MM.1S (cell line): Measurements from ENCODE around the gene CNTNAP2.

Experiments used
- DNase-seq: peaks from one replicate; pipeline ENCODE4 v3.0.0-alpha.2; 2015
- H2AFZ ChIP-seq: fragments of 300-600 bp; sonication (generic); 2 replicates; pipeline ENCODE4 v1.6.0; 2016; ENCODE audit warnings: antibody characterized with exemption, low read length
- H3F3A ChIP-seq: fragments of 300-600 bp; sonication (generic); 2 replicates; pipeline ENCODE4 v1.6.1; 2016; ENCODE audit warnings: mild to moderate bottlenecking, antibody characterized with exemption, low read length, moderate library complexity, mixed read lengths; ENCODE audit not compliant: insufficient read depth
- H3K27ac ChIP-seq: fragments of 300-600 bp; sonication (generic); 2 replicates; pipeline ENCODE4 v1.5.1; 2016; ENCODE audit warnings: mild to moderate bottlenecking, low read length
- H3K27me3 ChIP-seq: fragments of 300-600 bp; sonication (generic); replicated peaks from 2 replicates; pipeline ENCODE4 v1.6.0; 2016; ENCODE audit warnings: low read length; ENCODE audit not compliant: insufficient read depth
- H3K36me3 ChIP-seq: fragments of 300-600 bp; sonication (generic); replicated peaks from 2 replicates; pipeline ENCODE4 v1.6.1; 2016; ENCODE audit warnings: mild to moderate bottlenecking, low read length, mixed read lengths; ENCODE audit not compliant: insufficient read depth
- H3K4me1 ChIP-seq: fragments of 300-600 bp; sonication (generic); 2 replicates; pipeline ENCODE4 v1.6.1; 2016; ENCODE audit warnings: low read length, mixed read lengths
- H3K4me2 ChIP-seq: fragments of 300-600 bp; sonication (generic); 2 replicates; pipeline ENCODE4 v1.6.0; 2016; ENCODE audit warnings: low read depth, low read length
- H3K4me3 ChIP-seq: fragments of 300-600 bp; sonication (generic); 2 replicates; pipeline ENCODE4 v1.5.1; 2016; ENCODE audit warnings: low read length, mixed read lengths
- H3K79me2 ChIP-seq: fragments of 300-600 bp; sonication (generic); 2 replicates; pipeline ENCODE4 v1.6.1; 2016; ENCODE audit warnings: mixed run types, low read length, mixed read lengths
- H3K9ac ChIP-seq: fragments of 300-600 bp; sonication (generic); 2 replicates; pipeline ENCODE4 v1.6.1; 2016; ENCODE audit warnings: low read length, mixed read lengths
- H3K9me2 ChIP-seq: fragments of 300-600 bp; sonication (generic); replicated peaks from 2 replicates; pipeline ENCODE4 v1.6.1; 2016; ENCODE audit warnings: mild to moderate bottlenecking, low read length, mixed read lengths; ENCODE audit not compliant: insufficient read depth
- H3K9me3 ChIP-seq: fragments of 300-600 bp; sonication (generic); replicated peaks from 2 replicates; pipeline ENCODE4 v1.6.1; 2016; ENCODE audit warnings: mild to moderate bottlenecking, low read length, mixed read lengths; ENCODE audit not compliant: insufficient read depth
- H4K20me1 ChIP-seq: fragments of 300-600 bp; sonication (generic); 2 replicates; pipeline ENCODE4 v1.6.1; 2016; ENCODE audit warnings: mild to moderate bottlenecking, low read length, moderate library complexity, mixed read lengths; ENCODE audit not compliant: insufficient read depth
- EZH2 ChIP-seq: fragments of 300-600 bp; sonication (generic); optimal IDR thresholded peaks from 2 replicates; pipeline ENCODE3; 2017; ENCODE audit warnings: low read depth, mild to moderate bottlenecking, antibody characterized with exemption, low read length, mixed read lengths
- EZH2phosphoT487 ChIP-seq: fragments of 300-600 bp; sonication (generic); IDR thresholded peaks from 2 replicates; pipeline ENCODE4 v1.6.1; 2018; ENCODE audit warnings: antibody characterized with exemption, low read length
- TF ChIP-seq, protein P1 (sequence below): fragments of 300-600 bp; sonication (generic); IDR thresholded peaks from 2 replicates; pipeline ENCODE4 v1.5.1; 2016; ENCODE audit warnings: antibody characterized with exemption, low read length, mixed read lengths

Gene CNTNAP2

DNA sequence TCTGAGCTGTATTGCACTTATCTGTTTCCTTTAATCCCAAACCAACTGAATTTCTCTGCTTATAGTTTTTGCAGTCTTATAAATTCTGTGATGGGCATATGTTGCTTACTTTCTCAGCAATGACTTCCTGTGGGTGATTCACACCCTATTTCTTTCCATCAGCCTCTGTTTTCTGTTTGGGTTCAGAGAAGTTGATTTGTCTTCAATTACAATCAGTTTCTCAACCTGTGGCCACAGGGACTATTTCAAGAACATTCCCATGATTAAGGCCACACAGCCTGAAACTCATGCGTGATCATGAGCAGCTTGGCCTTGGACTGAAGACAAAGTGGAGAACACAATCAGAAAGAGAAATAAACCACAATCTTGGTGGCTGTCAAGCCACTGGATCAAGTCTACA lies 1299.4 kb downstream of the CNTNAP2 start:
- no peaks in the 10 kb centered on the region for H3K79me2 ChIP-seq
- no peak overlapping the region for H3K4me3 ChIP-seq
- TF ChIP-seq EZH2phosphoT487: no peak
- TF ChIP-seq EZH2: no peak
- TF ChIP-seq, protein P1, sequence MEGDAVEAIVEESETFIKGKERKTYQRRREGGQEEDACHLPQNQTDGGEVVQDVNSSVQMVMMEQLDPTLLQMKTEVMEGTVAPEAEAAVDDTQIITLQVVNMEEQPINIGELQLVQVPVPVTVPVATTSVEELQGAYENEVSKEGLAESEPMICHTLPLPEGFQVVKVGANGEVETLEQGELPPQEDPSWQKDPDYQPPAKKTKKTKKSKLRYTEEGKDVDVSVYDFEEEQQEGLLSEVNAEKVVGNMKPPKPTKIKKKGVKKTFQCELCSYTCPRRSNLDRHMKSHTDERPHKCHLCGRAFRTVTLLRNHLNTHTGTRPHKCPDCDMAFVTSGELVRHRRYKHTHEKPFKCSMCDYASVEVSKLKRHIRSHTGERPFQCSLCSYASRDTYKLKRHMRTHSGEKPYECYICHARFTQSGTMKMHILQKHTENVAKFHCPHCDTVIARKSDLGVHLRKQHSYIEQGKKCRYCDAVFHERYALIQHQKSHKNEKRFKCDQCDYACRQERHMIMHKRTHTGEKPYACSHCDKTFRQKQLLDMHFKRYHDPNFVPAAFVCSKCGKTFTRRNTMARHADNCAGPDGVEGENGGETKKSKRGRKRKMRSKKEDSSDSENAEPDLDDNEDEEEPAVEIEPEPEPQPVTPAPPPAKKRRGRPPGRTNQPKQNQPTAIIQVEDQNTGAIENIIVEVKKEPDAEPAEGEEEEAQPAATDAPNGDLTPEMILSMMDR: no peak
- H3K9me2 ChIP-seq: no peaks in the 10 kb centered on the region
- H3K4me2 ChIP-seq: no peak overlapping the region
- H3K36me3 ChIP-seq: no peaks in the 10 kb centered on the region
- no peaks in the 10 kb centered on the region for H3K4me1 ChIP-seq
- no peak for DNase-seq
- no peaks in the 10 kb centered on the region for H3K9me3 ChIP-seq
- H2AFZ ChIP-seq: no peak overlapping the region
- no peak overlapping the region for H3K27ac ChIP-seq
- no peak overlapping the region for H3K9ac ChIP-seq
- no peaks in the 10 kb centered on the region for H3F3A ChIP-seq
- H4K20me1 ChIP-seq: no peaks in the 10 kb centered on the region
- no peaks in the 10 kb centered on the region for H3K27me3 ChIP-seq

GRCh38 chr7:147418966-147419365 lies 1302.4 kb downstream of the CNTNAP2 start:
- Histone ChIP-seq H3K36me3 (no peaks in the 10 kb centered on the region), H2AFZ (no peak overlapping the region), H3K4me1 (no peaks in the 10 kb centered on the region), H3K79me2 (no peaks in the 10 kb centered on the region), H4K20me1 (no peaks in the 10 kb centered on the region), H3K9me3 (no peaks in the 10 kb centered on the region), H3K27ac (no peak overlapping the region), H3K9me2 (no peaks in the 10 kb centered on the region), H3F3A (no peaks in the 10 kb centered on the region), H3K4me3 (no peak overlapping the region), H3K27me3 (no peaks in the 10 kb centered on the region), H3K9ac (no peak overlapping the region), H3K4me2 (no peak overlapping the region)
- no peak for DNase-seq
- TF ChIP-seq, protein P1: no peak
- TF ChIP-seq EZH2phosphoT487 (no peak), EZH2 (no peak)

- TF ChIP-seq EZH2phosphoT487 (no peak), EZH2 (no peak)
- TF ChIP-seq, protein P1: no peak
- H3K4me1 ChIP-seq: no peaks in the 10 kb centered on the region
These were observed 1307.3 kb downstream of the CNTNAP2 start for GRCh38 chr7:147423875-147424274.

More at GRCh38 chr7:147423875-147424274, 1307.3 kb downstream of the CNTNAP2 start:
- H3K79me2 ChIP-seq: no peaks in the 10 kb centered on the region
- no peaks in the 10 kb centered on the region for H3K27me3 ChIP-seq
- no peak overlapping the region for H2AFZ ChIP-seq
- DNase-seq: no peak
- no peak overlapping the region for H3K4me3 ChIP-seq
- H3K9me3 ChIP-seq: no peaks in the 10 kb centered on the region
- H3K9me2 ChIP-seq: no peaks in the 10 kb centered on the region
- no peak overlapping the region for H3K27ac ChIP-seq
- H3K4me2 ChIP-seq: no peak overlapping the region
- no peaks in the 10 kb centered on the region for H3F3A ChIP-seq
- H3K9ac ChIP-seq: no peak overlapping the region
- H3K36me3 ChIP-seq: no peaks in the 10 kb centered on the region
- no peaks in the 10 kb centered on the region for H4K20me1 ChIP-seq
